OCI-LY1 (cell line): ENCODE results near the gene GRHPR.

Source experiments
- EZH2 ChIP-seq: fragments of 200-600 bp; sonication (generic), shearing (Covaris generic); IDR thresholded peaks from 2 replicates; pipeline ENCODE4 v1.8.0; 2017; ENCODE audit warnings: borderline replicate concordance, mixed run types, mild to moderate bottlenecking, antibody characterized with exemption, low read length, moderate library complexity, mixed read lengths
- TF ChIP-seq, protein P1 (sequence below): fragments of 200-600 bp; sonication (generic), shearing (Covaris generic); IDR thresholded peaks from 2 replicates; pipeline ENCODE4 v1.5.1; 2017; ENCODE audit warnings: mild to moderate bottlenecking, antibody characterized with exemption, low read length, moderate library complexity, mixed read lengths

DNA sequence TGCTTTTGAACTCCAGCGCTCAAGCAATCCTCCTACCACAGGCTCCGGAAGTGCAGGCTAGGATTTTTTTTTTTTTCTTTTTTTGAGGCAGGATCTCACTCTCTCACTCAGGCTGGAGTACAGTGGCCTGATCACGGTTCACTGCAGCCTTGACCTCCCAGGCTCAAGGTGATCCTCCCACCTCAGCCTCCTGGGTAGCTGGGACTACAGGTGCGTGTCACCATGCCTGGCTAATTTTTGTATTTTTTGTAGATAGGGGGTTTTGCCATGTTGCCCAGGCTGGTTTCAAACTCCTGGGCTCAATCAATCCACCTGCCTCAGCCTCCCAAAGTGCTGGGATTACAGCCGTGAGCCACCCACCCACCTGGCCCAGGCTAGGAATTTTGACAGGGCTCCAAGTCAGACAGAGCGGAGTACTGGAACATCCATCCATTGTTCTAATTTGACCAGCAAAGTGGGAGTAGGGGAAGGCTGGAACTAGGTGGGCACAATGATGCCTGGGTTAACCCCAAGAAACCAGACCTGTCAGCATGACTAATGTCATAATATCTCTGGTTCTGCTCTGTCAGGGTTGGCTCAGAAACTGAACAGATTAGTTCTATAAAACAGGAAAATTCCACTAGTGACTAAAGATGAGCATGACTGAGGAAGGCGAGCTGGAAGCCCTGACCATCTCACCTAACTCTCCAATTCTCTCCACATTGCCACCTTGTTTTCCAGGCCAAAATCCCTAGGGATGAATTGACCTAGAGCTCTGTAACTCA is 33.6 kb downstream of the GRHPR start:
- TF ChIP-seq, protein P1, sequence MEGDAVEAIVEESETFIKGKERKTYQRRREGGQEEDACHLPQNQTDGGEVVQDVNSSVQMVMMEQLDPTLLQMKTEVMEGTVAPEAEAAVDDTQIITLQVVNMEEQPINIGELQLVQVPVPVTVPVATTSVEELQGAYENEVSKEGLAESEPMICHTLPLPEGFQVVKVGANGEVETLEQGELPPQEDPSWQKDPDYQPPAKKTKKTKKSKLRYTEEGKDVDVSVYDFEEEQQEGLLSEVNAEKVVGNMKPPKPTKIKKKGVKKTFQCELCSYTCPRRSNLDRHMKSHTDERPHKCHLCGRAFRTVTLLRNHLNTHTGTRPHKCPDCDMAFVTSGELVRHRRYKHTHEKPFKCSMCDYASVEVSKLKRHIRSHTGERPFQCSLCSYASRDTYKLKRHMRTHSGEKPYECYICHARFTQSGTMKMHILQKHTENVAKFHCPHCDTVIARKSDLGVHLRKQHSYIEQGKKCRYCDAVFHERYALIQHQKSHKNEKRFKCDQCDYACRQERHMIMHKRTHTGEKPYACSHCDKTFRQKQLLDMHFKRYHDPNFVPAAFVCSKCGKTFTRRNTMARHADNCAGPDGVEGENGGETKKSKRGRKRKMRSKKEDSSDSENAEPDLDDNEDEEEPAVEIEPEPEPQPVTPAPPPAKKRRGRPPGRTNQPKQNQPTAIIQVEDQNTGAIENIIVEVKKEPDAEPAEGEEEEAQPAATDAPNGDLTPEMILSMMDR = no peak
- no peak for TF ChIP-seq EZH2
